HG03139 (cell line): ENCODE results near the gene LYRM1.

Source experiments
- ATAC-seq: cut with Tn5 transposase; IDR thresholded peaks from one replicate; pipeline ENCODE4 v1.9.1; 2021; ENCODE audit not compliant: unreplicated experiment

The LYRM1 gene

GRCh38 chr16:20871941-20872815 is 28.4 kb upstream of the LYRM1 start:
- no peak for ATAC-seq

- ATAC-seq = no peak
Measured at GRCh38 chr16:20873331-20873730, 27.2 kb upstream of the LYRM1 start.

- ATAC-seq = no peak
Measured at GRCh38 chr16:20874088-20874581, 26.4 kb upstream of the LYRM1 start.

GRCh38 chr16:20875355-20875650 is 25.3 kb upstream of the LYRM1 start:
- no peak for ATAC-seq

DNA sequence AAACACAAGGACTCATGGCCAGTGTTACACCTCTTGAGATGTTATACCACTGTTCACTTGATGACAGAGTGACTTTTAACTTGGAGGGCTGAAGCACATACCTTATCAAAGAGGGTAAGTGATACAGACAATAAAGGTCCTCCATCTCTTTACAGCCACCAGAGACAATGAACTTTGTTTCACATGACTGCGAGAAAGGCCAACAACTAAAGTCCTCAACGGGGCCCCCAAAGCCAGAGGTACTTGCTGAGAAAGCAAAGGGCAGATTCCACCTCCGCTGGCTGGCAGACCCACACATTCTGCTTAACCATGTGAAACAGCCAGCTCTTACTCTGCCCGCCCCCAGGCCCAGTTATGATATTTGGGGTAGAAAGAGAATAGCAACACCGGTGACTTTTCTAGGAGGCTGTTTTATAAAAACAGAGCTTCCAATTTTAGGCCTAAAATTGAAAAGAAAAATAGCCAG is 21.9 kb upstream of the LYRM1 start:
- no peak for ATAC-seq

DNA sequence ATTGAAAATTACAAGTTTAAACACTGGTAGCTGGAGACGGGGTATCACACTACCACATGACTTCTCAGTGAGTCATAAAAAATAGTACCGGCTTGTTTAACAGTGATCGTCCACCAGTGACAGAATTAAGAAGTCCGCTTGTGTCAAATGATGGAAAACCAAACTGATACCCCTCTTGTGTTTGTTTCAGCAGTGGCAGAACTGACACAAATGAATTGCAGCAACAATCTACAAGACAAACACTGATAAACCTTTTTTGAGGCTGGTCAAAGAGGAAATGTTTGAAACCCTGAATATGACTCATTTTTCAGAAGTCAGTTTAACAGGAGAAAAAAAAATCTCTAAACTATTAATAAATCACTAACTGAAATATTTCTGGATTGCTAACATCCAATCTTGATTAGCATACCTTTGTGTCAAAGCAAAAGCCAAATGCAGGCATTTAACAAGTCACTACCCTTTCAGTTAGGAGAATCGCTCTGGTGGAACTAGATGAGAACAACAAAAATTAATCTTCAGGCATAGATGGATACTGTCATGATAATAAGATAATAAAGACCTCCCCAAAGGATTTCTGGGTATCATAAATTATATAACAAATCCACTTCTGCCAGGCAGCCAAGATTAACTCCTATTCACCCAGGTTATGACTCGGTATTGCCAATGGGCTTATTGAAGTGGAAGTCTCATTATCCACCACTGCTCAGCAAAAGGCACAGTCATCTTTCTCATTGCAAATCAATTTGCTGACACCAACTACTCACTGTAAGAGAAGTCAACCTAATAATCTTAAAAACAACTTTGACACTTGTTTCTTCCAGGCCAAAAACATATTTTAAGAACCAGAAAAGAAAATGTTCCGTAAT is 21.2 kb upstream of the LYRM1 start:
- no peak for ATAC-seq

GRCh38 chr16:20880867-20881502 is 19.6 kb upstream of the LYRM1 start:
- no peak for ATAC-seq

DNA sequence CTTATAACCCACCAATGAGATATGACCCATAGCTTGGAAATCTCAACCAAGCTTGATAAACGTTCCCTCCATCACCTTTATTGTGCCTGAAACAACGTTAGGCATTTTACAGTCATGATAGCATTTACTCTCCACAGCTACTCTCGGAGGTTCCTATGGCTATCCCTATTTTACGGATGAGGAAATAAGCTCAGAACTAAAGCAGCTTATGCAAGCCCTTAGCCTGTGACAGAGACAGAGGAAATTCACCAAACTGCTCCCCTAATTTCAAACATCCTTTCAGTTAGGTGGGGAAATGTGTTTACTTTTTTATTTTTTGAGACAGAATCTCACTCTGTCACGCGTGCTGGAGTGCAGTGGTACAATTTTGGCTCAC is 19.1 kb upstream of the LYRM1 start:
- ATAC-seq = no peak

DNA sequence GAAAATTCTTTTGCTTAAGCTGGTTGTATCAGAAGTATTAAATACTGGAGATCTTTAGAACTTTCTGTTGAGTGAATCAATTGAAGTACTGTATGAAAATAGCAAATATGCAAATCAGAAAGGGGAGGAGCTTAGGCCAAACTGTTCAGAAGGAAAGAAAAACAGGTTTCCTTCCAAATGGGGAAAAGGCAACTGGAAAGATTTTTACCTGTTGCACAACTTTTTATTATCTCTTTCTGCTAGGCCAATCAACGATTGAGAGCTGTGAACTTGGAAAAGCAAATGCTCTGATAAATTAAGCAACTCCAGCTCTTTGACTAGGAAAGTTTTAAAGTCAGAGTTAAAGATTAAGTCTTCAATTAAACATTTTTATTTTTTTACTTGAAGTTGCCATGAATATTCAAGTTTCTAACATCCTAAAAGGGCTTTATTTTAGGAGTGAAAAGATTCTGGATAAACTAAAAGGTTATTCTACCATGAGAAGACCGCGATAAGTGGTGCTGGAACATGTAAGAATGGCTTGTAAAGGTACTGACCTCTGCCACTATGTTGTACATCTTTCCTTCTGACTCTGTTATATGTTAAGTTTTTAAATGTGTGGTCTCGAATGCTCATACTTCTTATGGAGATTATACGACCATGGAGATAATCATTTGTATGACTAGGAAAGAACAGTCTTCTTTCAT is 16.9 kb upstream of the LYRM1 start:
- no peak for ATAC-seq

GRCh38 chr16:20884240-20884556 is 16.4 kb upstream of the LYRM1 start:
- ATAC-seq = no peak

DNA sequence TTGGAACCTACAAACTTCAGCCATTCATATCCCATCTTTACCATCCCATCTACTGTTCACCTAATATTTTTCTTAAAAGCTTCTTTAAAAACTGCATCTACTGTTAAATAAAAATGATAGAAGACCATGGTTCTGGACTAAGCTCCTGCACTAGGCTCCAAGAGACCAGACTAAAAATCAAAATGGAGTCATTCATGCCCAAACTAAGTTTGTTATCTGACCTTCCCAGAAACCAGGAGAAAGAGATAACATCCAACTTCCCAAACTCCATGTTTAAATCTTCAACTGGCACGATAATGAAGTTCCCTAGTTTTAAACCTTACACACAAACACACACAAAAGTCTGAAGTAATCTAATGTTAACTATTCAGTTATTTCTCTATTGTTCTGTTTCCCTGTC is 14.3 kb upstream of the LYRM1 start:
- no peak for ATAC-seq

- no peak for ATAC-seq
Measured at GRCh38 chr16:20887207-20887606, 13.4 kb upstream of the LYRM1 start.

GRCh38 chr16:20889625-20890275 is 10.8 kb upstream of the LYRM1 start:
- ATAC-seq = no peak

GRCh38 chr16:20894388-20894787 is 6.2 kb upstream of the LYRM1 start:
- no peak for ATAC-seq

DNA sequence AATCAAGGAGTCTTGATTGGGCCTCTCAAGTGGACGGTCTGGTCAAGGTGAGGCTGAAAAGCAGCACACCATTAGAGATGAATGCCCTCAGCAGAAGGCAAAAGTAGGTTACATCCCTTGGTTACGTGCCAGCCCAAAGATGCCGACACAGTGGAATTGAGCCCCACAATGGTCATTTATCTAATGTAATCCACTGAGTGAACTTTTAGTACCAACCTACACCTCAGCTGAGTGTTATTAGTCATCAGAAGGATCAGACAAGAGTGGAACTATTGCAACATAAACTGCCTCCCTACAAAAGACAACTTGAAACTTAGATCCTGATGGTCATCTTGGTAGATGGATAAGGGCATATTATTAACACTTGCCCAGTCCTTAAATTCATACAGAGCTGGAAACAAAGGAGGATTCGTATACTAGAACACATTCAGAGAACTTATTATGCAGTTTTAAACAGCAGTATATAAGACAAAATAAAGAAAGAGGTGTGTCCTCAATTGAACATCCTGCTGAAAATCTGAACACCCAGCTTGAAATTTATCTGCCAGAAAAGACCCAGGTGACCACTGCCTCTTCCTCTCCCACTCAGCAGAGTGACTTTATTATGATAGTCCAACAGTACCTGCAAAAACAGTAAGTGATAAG is 3.2 kb upstream of the LYRM1 start:
- ATAC-seq = no peak

GRCh38 chr16:20897922-20898321 is 2.6 kb upstream of the LYRM1 start:
- ATAC-seq = no peak

- no peak for ATAC-seq
Measured at GRCh38 chr16:20899071-20899470, 1.5 kb upstream of the LYRM1 start.

- ATAC-seq = no peak
Measured at GRCh38 chr16:20899477-20900298, 883 bp upstream of the LYRM1 start.

DNA sequence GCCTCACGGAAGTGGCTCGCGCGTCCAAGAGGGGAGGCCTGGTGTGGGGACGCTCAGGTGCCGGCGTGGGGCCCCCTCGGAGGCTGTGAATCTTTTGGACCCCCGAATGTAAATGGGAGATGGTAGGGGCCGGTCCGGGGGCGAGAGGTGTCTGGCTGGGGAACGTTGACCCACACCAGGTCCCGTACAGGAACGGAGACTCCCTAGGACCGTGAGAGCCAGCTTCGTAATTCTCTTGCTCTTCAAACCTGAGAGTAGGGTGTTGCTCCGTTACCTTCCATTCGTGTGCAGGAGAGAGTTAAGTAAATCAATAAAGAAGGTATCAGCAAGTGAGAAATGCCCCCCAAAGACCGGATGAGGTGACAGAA is 481 bp downstream of the LYRM1 start:
- no peak for ATAC-seq
